NCI-H146 (cell line): Measurements from ENCODE around the gene CFAP53.
"Not testable (repeated sequence)": the region's sequence is repeated elsewhere in the genome, so short reads cannot be mapped to it uniquely, and the experiment has no call there.

Experiments used
- DNase-seq: peaks from one replicate; lab custom pipeline; 2025; lab: John Stamatoyannopoulos, UW

Gene CFAP53

DNA sequence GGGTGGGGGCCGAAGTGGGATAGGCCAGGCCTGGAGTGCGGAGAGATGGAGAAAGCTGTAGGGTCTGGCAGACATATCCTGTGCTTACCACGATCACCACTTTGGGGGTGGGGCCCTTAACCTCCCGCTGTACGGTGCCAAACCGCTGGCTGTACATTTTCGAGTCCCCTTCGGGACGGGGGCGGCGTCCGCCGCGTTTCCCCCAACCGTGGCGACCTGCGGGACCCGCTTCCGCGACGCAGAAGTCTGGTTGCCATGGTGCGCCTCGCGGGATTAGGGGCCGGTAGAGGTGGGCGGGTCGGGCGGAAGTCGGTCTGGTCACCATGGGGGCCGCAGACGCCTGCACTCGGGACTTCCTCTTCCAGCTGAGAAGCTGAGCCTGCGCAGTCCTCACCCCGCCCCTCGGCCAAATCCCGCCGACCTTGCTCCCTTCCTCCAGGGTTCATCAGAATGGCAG lies at the start of gene CFAP53:
Gene CFAP53 (minus strand): TSS at position 248 of the 457 bp plus-strand sequence. CDS start 91 bp downstream, at position 157.
- DNase-seq = peak; percentile 96

GRCh38 chr18:50315100-50315871 lies 49.0 kb upstream of the CFAP53 start:
- DNase-seq = no peak

GRCh38 chr18:50313873-50314460 lies 47.7 kb upstream of the CFAP53 start:
- no peak for DNase-seq

DNA sequence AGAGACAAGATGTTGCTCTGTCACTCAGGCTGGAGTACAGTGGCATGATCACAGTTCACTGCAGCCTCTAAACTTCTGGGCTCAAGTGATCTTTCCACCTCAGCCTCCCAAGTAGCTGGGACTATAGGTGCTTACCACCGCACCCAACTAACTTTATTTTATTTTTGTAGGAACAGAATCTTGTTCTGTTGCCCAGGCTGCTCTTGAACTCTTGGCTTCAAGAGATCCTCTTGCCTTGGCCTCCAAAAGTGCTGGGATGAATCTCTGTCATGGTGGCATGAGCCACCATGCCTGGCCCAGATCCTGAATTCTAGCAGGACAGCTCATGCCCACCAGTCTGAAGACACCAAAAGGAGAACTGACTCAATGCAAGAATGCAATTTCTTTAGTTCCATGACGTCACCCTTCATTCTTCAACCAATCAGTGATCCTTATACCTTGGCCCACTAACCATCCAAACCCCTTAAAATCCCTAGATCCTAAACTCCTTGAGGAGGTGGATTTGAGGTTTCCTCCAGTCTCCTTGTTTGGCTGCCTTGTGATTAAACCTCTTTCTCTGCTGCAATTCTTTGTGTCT lies 46.8 kb upstream of the CFAP53 start:
- DNase-seq = no peak

GRCh38 chr18:50312296-50313030 lies 46.2 kb upstream of the CFAP53 start:
- no peak for DNase-seq

DNA sequence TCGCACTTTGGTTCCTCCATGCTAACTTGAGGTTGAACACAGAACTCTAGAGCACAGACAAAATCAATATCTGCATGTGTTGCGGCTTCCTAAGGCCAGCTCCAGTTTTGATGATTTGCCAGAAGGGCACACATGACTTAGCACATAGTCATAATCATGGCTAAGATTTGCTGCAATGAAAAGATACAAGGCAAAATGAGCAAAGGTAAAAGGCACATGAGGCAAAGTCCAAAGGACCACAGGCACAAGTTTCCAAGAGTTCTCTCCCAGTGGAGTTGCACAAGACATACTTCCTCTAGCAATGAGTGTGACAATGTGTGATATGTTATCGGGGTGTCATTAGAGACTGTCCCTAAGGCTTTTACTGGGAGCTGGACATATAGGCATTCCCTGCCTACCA lies 45.4 kb upstream of the CFAP53 start:
- no peak for DNase-seq

GRCh38 chr18:50310080-50310479 lies 43.8 kb upstream of the CFAP53 start:
- no peak for DNase-seq

- not testable (repeated sequence) for DNase-seq
These were observed 42.6 kb upstream of the CFAP53 start for GRCh38 chr18:50308851-50309250.

DNA sequence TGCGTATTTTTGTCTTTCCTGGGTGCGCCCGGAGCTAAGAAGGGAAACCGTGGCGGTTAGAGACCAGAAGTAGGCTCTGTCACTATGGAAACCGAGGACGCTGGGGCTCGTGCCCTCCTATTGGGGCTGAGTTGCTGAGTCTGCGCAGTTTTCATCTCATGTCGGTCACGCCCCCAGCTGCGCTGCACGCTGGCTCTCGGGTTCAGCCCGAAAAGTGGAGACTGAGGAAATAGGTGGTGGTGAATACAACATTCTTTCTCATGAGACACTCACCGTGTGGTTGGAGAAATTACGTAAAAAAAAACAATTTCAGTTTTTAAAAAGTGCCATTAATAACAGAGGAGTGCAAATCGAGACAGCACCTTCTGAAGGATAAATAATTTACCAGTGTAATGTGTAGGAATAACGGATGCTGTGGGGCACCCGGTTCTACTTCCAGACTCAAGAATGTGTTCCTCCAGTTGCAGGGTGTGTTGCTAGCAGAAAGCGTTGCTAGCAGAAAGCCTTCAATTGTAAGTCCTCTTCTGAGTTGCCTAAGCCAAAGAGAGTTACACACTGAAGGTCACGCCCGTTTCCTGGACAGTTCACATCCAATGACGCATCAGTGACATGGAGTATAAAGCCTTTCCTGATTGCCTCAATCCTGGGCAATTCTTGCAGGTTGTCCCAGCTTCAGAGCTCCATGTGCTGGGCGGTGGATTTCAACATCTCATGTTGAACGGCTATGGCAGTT lies 41.6 kb upstream of the CFAP53 start:
- DNase-seq = peak; percentile 92

GRCh38 chr18:50307400-50307737 lies 41.1 kb upstream of the CFAP53 start:
- DNase-seq = no peak

GRCh38 chr18:50306944-50307343 lies 40.6 kb upstream of the CFAP53 start:
- no peak for DNase-seq

DNA sequence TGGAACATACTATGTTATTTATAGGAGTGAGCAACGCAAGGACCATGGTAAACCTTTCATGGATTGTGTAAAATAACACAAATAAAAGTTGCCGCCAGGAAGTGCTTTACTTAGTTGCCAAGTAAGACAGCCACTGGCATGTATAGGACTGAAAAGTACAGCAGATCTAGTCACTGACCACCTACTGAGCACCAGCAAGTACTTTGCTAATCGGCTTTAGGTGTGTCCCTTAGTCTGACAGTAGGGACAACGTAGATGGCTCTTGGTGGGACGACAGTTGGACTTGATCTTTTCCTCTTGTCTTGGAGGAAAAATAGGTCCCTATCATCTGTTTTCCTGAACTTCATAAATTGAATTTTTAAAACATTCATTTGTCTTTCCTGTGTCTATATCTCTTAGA lies 34.8 kb upstream of the CFAP53 start:
- DNase-seq = no peak

GRCh38 chr18:50299626-50300388 lies 33.5 kb upstream of the CFAP53 start:
- no peak for DNase-seq

GRCh38 chr18:50298443-50299284 lies 32.4 kb upstream of the CFAP53 start:
- DNase-seq = peak; percentile 30

DNA sequence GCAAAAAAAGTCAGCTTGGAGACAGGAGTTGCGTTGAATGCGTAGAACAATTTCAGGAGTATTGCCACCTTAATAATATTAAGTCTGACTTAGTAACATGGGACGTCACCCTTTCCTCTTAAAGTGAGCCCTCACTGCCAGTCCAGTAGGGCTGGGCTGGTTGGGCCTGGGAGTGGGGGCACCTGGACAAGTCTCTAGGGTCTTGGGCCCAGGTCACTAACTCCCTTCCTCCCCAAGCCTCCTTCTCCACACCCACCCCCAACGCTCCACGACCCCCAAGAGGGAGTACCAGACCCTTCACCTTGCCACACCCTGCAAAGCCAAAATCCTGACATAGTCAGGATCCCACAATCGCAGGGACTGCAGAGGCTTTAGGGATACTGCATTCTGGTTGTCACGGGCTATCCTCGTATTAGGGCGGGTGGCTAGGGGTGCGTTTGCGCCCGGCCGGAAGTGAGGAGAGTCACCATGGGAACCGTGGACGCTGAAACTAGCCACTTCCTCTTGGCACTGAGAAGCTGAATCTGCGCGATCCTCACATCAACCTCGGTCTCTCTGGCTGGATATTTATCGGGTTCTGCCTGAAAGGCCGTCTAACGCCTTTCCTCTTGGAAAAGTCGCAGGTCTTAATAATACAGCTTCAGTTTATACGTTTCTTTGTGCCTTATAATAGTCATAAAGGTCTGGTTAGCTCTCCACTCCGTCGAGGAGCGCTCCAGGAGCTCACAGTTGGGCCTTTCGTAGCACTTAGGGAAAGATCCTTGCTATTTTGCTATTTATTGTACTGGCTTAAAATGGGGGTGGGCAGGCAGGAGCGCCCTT lies 31.5 kb upstream of the CFAP53 start:
- DNase-seq = peak; percentile 80

DNA sequence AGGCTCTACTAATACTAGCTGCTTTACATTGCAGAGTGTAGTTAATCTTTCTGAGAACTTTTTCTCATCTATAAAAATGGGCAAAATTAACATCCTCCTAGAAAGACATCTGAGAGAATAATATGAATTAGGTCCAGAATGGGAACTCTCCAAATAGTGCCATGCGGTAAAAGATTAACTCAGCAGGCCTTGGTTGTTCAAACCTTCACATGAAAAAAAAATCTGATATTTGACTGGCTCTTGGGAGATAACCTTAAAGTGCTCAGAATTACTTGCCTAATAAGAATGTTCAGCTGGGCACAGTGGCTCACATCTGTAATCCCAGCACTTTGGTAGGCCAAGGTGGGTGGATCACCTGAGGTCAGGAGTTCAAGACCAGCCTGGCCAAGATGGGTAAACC lies 26.7 kb upstream of the CFAP53 start:
- no peak for DNase-seq

GRCh38 chr18:50289108-50289443 lies 22.8 kb upstream of the CFAP53 start:
- DNase-seq = no peak

- not testable (repeated sequence) for DNase-seq
These were observed 22.2 kb upstream of the CFAP53 start for GRCh38 chr18:50288348-50289107.
